SK-N-SH (cell line): ENCODE results near the gene TTK. TPM values are rescaled to one million over a fixed set of nuclear protein-coding genes. Genes with fewer than 3 reads are reported as not detected.
A peak's percentile ranks its signal among the peaks of the same experiment; 100 is the strongest.

ENCODE experiments used
- CTCF ChIA-PET: fragments of 300-600, 350-600 bp; formaldehyde crosslinking; extraction: SDS; loops from one replicate; lab custom pipeline; 2021; lab: Yijun Ruan, JAX
- POLR2A ChIA-PET: fragments of 350-600 bp; sonication (Branson Sonifier 250); formaldehyde crosslinking; extraction: SDS; loops from one replicate; lab custom pipeline; 2020; ENCODE audit warnings: antibody characterized with exemption, inconsistent platforms; lab: Yijun Ruan, JAX
- DNase-seq: peaks from one replicate; pipeline ENCODE4 v3.0.0; 2012
- H2AFZ ChIP-seq: fragments of 200-600 bp; sonication (generic); 2 replicates; pipeline ENCODE4 v1.8.1; 2016; ENCODE audit warnings: antibody characterized with exemption, mild to moderate bottlenecking, low read depth
- H3F3A ChIP-seq: fragments of 200-600 bp; sonication (generic); replicated peaks from 2 replicates; pipeline ENCODE3; 2016; ENCODE audit warnings: antibody characterized with exemption, mild to moderate bottlenecking; ENCODE audit not compliant: insufficient read depth
- H3K27ac ChIP-seq, 2 experiments: fragments of 200-500 bp in 1 of 2; fragments of 200-600 bp in 1 of 2; sonication (Bioruptor generic) in 1 of 2; sonication (generic), shearing (Covaris generic) in 1 of 2; 2 replicates each; pipeline versions ENCODE4 v1.5.1 to v1.6.1; 2014 to 2016; ENCODE audit warnings: low read depth in 2 of 2, inconsistent platforms in 1 of 2, low read length in 1 of 2, mild to moderate bottlenecking in 1 of 2, mixed read lengths in 1 of 2
- H3K27me3 ChIP-seq: fragments of 200-600 bp; sonication (generic), shearing (Covaris generic); 2 replicates; pipeline ENCODE4 v1.6.1; 2016; ENCODE audit warnings: mixed run types; ENCODE audit not compliant: insufficient read depth
- H3K36me3 ChIP-seq, 2 experiments: fragments of 200-500 bp in 1 of 2; fragments of 200-600 bp in 1 of 2; sonication (Bioruptor generic) in 1 of 2; sonication (generic) in 1 of 2; replicated peaks in 1 of 2; 2 replicates each; pipeline versions ENCODE3 to v1.5.1; 2014 to 2016; ENCODE audit warnings: low read length in 1 of 2, mild to moderate bottlenecking in 1 of 2; ENCODE audit not compliant: insufficient read depth in 2 of 2, control insufficient read depth in 1 of 2
- H3K4me1 ChIP-seq, 2 experiments: fragments of 200-500 bp in 1 of 2; fragments of 200-600 bp in 1 of 2; sonication (Bioruptor generic) in 1 of 2; sonication (generic), shearing (Covaris generic) in 1 of 2; 2 replicates each; pipeline versions ENCODE4 v1.5.1 to v1.6.1; 2014 to 2016; ENCODE audit warnings: low read depth in 1 of 2, low read length in 1 of 2, mixed run types in 1 of 2; ENCODE audit not compliant: insufficient read depth in 2 of 2, control insufficient read depth in 1 of 2
- H3K4me2 ChIP-seq: fragments of 200-600 bp; sonication (generic), shearing (Covaris generic); 2 replicates; pipeline ENCODE4 v1.6.1; 2017; ENCODE audit warnings: mixed run types
- H3K4me3 ChIP-seq, 2 experiments: fragments of 200-500 bp in 1 of 2; fragments of 200-600 bp in 1 of 2; sonication (Bioruptor generic) in 1 of 2; sonication (generic), shearing (Covaris generic) in 1 of 2; 2 replicates each; pipeline versions ENCODE4 v1.5.1 to v1.8.1; 2014 to 2016; ENCODE audit warnings: low read depth in 2 of 2, inconsistent platforms in 1 of 2, low read length in 1 of 2, mild to moderate bottlenecking in 1 of 2, mixed read lengths in 1 of 2, moderate library complexity in 1 of 2
- H3K79me2 ChIP-seq: fragments of 200-600 bp; sonication (generic); 2 replicates; pipeline ENCODE4 v1.8.1; 2017; ENCODE audit warnings: mild to moderate bottlenecking; ENCODE audit not compliant: insufficient read depth
- H3K9ac ChIP-seq: fragments of 200-600 bp; sonication (generic); 2 replicates; pipeline ENCODE4 v1.6.1; 2017; ENCODE audit warnings: mixed run types
- H3K9me2 ChIP-seq: fragments of 200-600 bp; sonication (generic); 2 replicates; pipeline ENCODE4 v1.6.1; 2017; ENCODE audit warnings: mixed run types
- H3K9me3 ChIP-seq: fragments of 200-600 bp; sonication (generic); 2 replicates; pipeline ENCODE4 v1.6.1; 2017; ENCODE audit warnings: mixed run types, mild to moderate bottlenecking, moderate library complexity
- H4K20me1 ChIP-seq: fragments of 200-600 bp; sonication (generic); 2 replicates; pipeline ENCODE4 v1.6.1; 2017; ENCODE audit warnings: mild to moderate bottlenecking, mixed run types; ENCODE audit not compliant: insufficient read depth
- CHD2 ChIP-seq: fragments of 150-350 bp; IDR thresholded peaks from 2 replicates; pipeline ENCODE4 v1.6.1; 2018; ENCODE audit warnings: low read length; ENCODE audit not compliant: partially characterized antibody
- NRF1 ChIP-seq: IDR thresholded peaks from 2 replicates; pipeline ENCODE4 v1.6.1; 2012; ENCODE audit warnings: low read depth, mild to moderate bottlenecking, low read length
- RAD21 ChIP-seq: IDR thresholded peaks from 2 replicates; pipeline ENCODE4 v1.6.1; 2012; ENCODE audit warnings: mild to moderate bottlenecking, low read length
- SIN3A ChIP-seq: IDR thresholded peaks from 2 replicates; pipeline ENCODE4 v1.6.1; 2012; ENCODE audit warnings: low read depth, mild to moderate bottlenecking, low read length, moderate library complexity, borderline replicate concordance
- TAF1 ChIP-seq: IDR thresholded peaks from 2 replicates; pipeline ENCODE4 v1.6.1; 2012; ENCODE audit warnings: low read depth, mild to moderate bottlenecking, low read length, moderate library complexity, borderline replicate concordance
- YY1 ChIP-seq: IDR thresholded peaks from 2 replicates; pipeline ENCODE4 v1.4.0; 2012; ENCODE audit warnings: low read depth, mild to moderate bottlenecking
- WGBS: methylation state at CpG from one replicate; pipeline ENCODE4 v1.1.6; 2017; ENCODE audit warnings: low lambda C conversion rate; 5-methylcytosine and 5-hydroxymethylcytosine counted together
- polyA plus RNA-seq, 3 experiments: library from polyadenylated mRNA; depleted of rRNA; stranded (reverse); fragments of >200 nt; gene quantifications; 2 replicates each; pipeline ENCODE4 v1.2.3, GENCODE V29; 2012
- TF ChIP-seq, protein P1 (sequence below): IDR thresholded peaks from 2 replicates; pipeline ENCODE4 v1.6.1; 2012; ENCODE audit warnings: mild to moderate bottlenecking, low read depth, low read length, moderate library complexity
- TF ChIP-seq, protein P2 (sequence below): IDR thresholded peaks from 2 replicates; pipeline ENCODE4; 2012
- TF ChIP-seq, protein P3 (sequence below): fragments of 200-600 bp; sonication (generic); IDR thresholded peaks from 2 replicates; pipeline ENCODE4 v1.6.1; 2017; ENCODE audit warnings: antibody characterized with exemption, mild to moderate bottlenecking, moderate library complexity

The TTK gene
- polyA plus RNA-seq, 1 of the 3 experiments (the other 2 are of a cell fraction) = 3.6 TPM

DNA sequence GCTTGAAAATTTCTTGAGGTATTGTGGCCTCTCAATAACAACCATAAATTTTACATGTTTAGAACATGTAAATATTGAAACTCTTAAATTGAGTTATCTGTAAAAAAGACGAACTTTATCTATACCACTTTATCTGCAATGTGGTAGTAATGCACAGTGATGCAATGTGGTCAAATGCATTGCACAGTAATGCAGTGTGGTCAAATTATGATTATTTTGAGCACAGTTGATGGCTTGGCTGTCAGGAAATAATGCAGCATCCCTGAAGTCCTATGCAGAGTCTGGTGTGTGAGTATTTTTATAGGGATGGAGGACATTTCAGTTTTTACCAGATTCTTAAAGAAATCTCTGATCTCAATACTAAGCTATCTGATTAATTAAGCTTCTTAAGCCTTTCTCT, 5.1 kb downstream of the TTK start (continued):
- TF ChIP-seq, protein P1, sequence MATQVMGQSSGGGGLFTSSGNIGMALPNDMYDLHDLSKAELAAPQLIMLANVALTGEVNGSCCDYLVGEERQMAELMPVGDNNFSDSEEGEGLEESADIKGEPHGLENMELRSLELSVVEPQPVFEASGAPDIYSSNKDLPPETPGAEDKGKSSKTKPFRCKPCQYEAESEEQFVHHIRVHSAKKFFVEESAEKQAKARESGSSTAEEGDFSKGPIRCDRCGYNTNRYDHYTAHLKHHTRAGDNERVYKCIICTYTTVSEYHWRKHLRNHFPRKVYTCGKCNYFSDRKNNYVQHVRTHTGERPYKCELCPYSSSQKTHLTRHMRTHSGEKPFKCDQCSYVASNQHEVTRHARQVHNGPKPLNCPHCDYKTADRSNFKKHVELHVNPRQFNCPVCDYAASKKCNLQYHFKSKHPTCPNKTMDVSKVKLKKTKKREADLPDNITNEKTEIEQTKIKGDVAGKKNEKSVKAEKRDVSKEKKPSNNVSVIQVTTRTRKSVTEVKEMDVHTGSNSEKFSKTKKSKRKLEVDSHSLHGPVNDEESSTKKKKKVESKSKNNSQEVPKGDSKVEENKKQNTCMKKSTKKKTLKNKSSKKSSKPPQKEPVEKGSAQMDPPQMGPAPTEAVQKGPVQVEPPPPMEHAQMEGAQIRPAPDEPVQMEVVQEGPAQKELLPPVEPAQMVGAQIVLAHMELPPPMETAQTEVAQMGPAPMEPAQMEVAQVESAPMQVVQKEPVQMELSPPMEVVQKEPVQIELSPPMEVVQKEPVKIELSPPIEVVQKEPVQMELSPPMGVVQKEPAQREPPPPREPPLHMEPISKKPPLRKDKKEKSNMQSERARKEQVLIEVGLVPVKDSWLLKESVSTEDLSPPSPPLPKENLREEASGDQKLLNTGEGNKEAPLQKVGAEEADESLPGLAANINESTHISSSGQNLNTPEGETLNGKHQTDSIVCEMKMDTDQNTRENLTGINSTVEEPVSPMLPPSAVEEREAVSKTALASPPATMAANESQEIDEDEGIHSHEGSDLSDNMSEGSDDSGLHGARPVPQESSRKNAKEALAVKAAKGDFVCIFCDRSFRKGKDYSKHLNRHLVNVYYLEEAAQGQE = no peak
- TF ChIP-seq, protein P2, sequence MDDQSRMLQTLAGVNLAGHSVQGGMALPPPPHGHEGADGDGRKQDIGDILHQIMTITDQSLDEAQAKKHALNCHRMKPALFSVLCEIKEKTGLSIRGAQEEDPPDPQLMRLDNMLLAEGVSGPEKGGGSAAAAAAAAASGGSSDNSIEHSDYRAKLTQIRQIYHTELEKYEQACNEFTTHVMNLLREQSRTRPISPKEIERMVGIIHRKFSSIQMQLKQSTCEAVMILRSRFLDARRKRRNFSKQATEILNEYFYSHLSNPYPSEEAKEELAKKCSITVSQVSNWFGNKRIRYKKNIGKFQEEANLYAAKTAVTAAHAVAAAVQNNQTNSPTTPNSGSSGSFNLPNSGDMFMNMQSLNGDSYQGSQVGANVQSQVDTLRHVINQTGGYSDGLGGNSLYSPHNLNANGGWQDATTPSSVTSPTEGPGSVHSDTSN = no peak
- TF ChIP-seq TAF1 (no peak), CHD2 (no peak), SIN3A (no peak), YY1 (no peak)

DNA sequence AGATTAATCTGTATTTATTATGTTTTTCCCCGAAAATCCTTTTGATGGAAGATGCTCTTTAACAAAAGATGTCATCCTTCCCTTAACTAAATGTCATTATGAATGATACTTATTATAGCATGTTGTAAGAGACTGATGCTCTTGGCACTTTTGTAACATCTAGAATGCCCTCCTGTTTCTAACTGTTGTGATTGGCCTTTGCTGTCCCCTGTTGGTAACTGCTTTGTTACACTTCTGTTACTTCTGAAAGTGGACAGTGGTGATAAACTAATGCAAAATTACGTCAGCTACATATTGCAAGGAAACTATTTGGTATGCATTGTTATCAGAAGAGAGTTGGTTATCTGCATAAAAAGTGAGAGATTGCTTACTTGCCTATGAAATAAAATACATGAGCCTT, 5.8 kb downstream of the TTK start:
- no peaks in the 10 kb centered on the region for H3K9me3 ChIP-seq
- H4K20me1 ChIP-seq = no peaks in the 10 kb centered on the region
- H3K27me3 ChIP-seq = no peaks in the 10 kb centered on the region
- H2AFZ ChIP-seq = no peak overlapping the region
- peaks cover 29% of the 10 kb centered on the region for H3K79me2 ChIP-seq
- no peaks in the 10 kb centered on the region for H3K9me2 ChIP-seq
- H3K27ac ChIP-seq = no peak overlapping the region
- no peak overlapping the region for H3K9ac ChIP-seq
- peaks cover 48 to 65% of the 10 kb centered on the region in 2 experiments for H3K36me3 ChIP-seq
- no peak overlapping the region for H3K4me3 ChIP-seq
- TF ChIP-seq RAD21 (peak; percentile 7; the same call in 1 of the 2 replicates), NRF1 (no peak)
- TF ChIP-seq, protein P3, sequence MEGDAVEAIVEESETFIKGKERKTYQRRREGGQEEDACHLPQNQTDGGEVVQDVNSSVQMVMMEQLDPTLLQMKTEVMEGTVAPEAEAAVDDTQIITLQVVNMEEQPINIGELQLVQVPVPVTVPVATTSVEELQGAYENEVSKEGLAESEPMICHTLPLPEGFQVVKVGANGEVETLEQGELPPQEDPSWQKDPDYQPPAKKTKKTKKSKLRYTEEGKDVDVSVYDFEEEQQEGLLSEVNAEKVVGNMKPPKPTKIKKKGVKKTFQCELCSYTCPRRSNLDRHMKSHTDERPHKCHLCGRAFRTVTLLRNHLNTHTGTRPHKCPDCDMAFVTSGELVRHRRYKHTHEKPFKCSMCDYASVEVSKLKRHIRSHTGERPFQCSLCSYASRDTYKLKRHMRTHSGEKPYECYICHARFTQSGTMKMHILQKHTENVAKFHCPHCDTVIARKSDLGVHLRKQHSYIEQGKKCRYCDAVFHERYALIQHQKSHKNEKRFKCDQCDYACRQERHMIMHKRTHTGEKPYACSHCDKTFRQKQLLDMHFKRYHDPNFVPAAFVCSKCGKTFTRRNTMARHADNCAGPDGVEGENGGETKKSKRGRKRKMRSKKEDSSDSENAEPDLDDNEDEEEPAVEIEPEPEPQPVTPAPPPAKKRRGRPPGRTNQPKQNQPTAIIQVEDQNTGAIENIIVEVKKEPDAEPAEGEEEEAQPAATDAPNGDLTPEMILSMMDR = peak; percentile 16; the same call in 1 of the 2 replicates
- H3K4me2 ChIP-seq = no peak overlapping the region
- CTCF ChIA-PET = interaction anchor here (0.6 to 2.0 kb wide), 5 partner anchors 58 to 95 kb away, joined by 3 to 6 read pairs (median 4); no protein-coding TSS in a partner anchor
- peaks cover 5 to 12% of the 10 kb centered on the region in 2 experiments; a peak in 3 of 4 replicates for H3K4me1 ChIP-seq
- WGBS = 97% methylated on average over 2 of the region's 2 CpGs
- DNase-seq = no peak
- no peaks in the 10 kb centered on the region for H3F3A ChIP-seq
- POLR2A ChIA-PET = no interaction called here
